PC-9 (cell line): ENCODE data around the gene TMCC2. TPM values are rescaled to one million over a fixed set of nuclear protein-coding genes. Genes with fewer than 3 reads are reported as not detected.

Source experiments
- BruUV-seq: library from RNA; stranded (reverse); fragments of 400-500 nt; replicated peaks from 2 replicates; lab custom pipeline; 2021; lab: Mats Ljungman, UMichigan
- CTCF ChIA-PET: fragments of 300-600 bp; sonication (Branson Sonifier 250); formaldehyde crosslinking; loops from one replicate; lab custom pipeline; 2022; ENCODE audit warnings: antibody characterized with exemption; lab: Charles Lee
- POLR2A ChIA-PET: fragments of 300-600 bp; sonication (Branson Sonifier 250); formaldehyde crosslinking; loops from one replicate; lab custom pipeline; 2022; ENCODE audit warnings: antibody characterized with exemption; ENCODE audit not compliant: unreplicated experiment; lab: Charles Lee
- DNase-seq, 2 experiments: peaks; one replicate each; pipeline versions ENCODE4 v3.0.0 to v3.0.0-alpha.2; 2015 to 2022; ENCODE audit warnings: mixed read lengths in 1 of 2
- H2AFZ ChIP-seq: fragments of 200-600 bp; sonication (generic); 2 replicates; pipeline ENCODE4 v1.8.1; 2017; ENCODE audit warnings: antibody characterized with exemption
- H3F3A ChIP-seq: fragments of 200-600 bp; sonication (generic); 2 replicates; pipeline ENCODE4 v1.8.1; 2017; ENCODE audit warnings: antibody characterized with exemption, mild to moderate bottlenecking, low read depth; ENCODE audit not compliant: insufficient read depth
- H3K27ac ChIP-seq: fragments of 200-600 bp; sonication (generic); 2 replicates; pipeline ENCODE4 v1.6.1; 2016; ENCODE audit warnings: mixed run types
- H3K27me3 ChIP-seq: fragments of 200-600 bp; sonication (generic); 2 replicates; pipeline ENCODE4 v1.6.1; 2016; ENCODE audit warnings: low read depth, mixed run types; ENCODE audit not compliant: insufficient read depth
- H3K36me3 ChIP-seq: fragments of 200-600 bp; sonication (generic); 2 replicates; pipeline ENCODE4 v1.6.1; 2016; ENCODE audit warnings: low read depth, mixed run types
- H3K4me1 ChIP-seq: fragments of 200-600 bp; sonication (generic); replicated peaks from 2 replicates; pipeline ENCODE4 v1.6.1; 2016; ENCODE audit warnings: mixed run types; ENCODE audit not compliant: insufficient read depth
- H3K4me2 ChIP-seq: fragments of 200-600 bp; sonication (generic); 2 replicates; pipeline ENCODE4 v1.6.1; 2017; ENCODE audit warnings: mixed run types
- H3K4me3 ChIP-seq: fragments of 200-600 bp; sonication (generic); 2 replicates; pipeline ENCODE4 v1.6.1; 2016; ENCODE audit warnings: mixed run types
- H3K79me2 ChIP-seq: fragments of 200-600 bp; sonication (generic); 2 replicates; pipeline ENCODE4 v1.6.1; 2017; ENCODE audit warnings: low read depth, mixed run types
- H3K9me2 ChIP-seq: fragments of 200-600 bp; sonication (generic); 2 replicates; pipeline ENCODE4 v1.8.1; 2017; ENCODE audit warnings: mild to moderate bottlenecking; ENCODE audit not compliant: insufficient read depth
- H3K9me3 ChIP-seq: fragments of 200-600 bp; sonication (generic); 2 replicates; pipeline ENCODE4 v1.8.1; 2016; ENCODE audit warnings: low read depth; ENCODE audit not compliant: insufficient read depth
- H4K20me1 ChIP-seq: fragments of 200-600 bp; sonication (generic); 2 replicates; pipeline ENCODE4 v1.8.1; 2017; ENCODE audit not compliant: insufficient read depth
- EZH2 ChIP-seq: fragments of 200-600 bp; sonication (generic); IDR thresholded peaks from 2 replicates; pipeline ENCODE4 v1.8.0; 2017; ENCODE audit warnings: antibody characterized with exemption, low read depth
- intact Hi-C: fragments of 100-400 bp; cut with micrococcal nuclease; formaldehyde crosslinking; loops from one replicate; pipeline ENCODE4 v1.10.0; 2022; ENCODE audit not compliant: unreplicated experiment
- total RNA-seq: library from RNA; stranded (reverse); gene quantifications from 2 replicates; pipeline ENCODE4 v1.2.3, GENCODE V29; 2021
- TF ChIP-seq, protein P1 (sequence below): fragments of 200-600 bp; sonication (generic); conservative IDR thresholded peaks from 2 replicates; pipeline ENCODE4 v1.6.1; 2017; ENCODE audit warnings: mixed run types, antibody characterized with exemption, mild to moderate bottlenecking, moderate library complexity

The TMCC2 gene
- total RNA-seq, 1 experiment from 2014 or later = 0.79 TPM

DNA sequence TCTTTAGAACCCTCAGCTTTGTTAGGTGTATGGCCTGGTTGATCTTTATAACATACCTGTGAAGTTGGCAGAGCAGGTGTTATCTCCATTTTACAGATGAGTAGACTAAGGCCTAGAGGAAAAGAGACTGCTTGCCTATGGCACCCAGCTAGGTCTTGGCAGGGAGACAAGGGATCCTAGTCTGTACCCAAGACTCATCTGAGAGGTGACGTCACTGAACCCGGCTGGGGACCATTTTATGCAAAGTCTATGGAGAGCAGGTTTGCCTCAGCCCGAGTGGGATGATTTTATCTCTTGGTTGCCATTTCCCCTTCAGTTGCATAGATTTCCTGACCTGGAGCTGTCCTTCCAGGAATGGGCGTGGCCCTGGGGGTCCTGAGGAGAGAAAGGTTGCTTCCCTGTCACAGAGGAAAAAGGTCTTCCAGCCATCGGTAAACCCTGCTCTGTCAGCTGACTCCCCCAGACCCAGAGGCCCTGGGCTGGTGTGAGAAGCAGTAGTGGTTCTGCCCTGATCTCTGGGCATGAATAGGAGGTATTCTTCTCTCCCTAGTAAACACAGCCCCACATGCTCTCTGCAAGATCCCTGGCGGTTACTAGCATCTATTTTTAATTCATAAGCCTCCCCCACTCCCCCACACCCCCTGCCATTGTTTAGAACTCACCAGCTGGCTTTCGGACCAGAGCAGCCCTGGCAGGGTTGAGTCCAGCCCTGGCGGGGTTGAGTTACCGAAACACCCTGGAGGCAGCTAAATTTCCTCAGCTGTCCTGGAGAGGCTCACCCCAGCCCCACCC is 19.6 kb downstream of the TMCC2 start:
- no TSS peak for BruUV-seq
- Histone ChIP-seq H3K27ac (no peak overlapping the region), H3K9me3 (no peaks in the 10 kb centered on the region), H3K4me1 (no peaks in the 10 kb centered on the region), H3K9me2 (no peaks in the 10 kb centered on the region), H3K79me2 (no peaks in the 10 kb centered on the region), H3K27me3 (peaks cover 21% of the 10 kb centered on the region), H4K20me1 (no peaks in the 10 kb centered on the region), H3K4me2 (no peak overlapping the region), H2AFZ (no peak overlapping the region), H3K36me3 (no peaks in the 10 kb centered on the region), H3F3A (no peaks in the 10 kb centered on the region), H3K4me3 (no peak overlapping the region)
- intact Hi-C loops = no loop called here
- no peak for TF ChIP-seq EZH2
- TF ChIP-seq, protein P1, sequence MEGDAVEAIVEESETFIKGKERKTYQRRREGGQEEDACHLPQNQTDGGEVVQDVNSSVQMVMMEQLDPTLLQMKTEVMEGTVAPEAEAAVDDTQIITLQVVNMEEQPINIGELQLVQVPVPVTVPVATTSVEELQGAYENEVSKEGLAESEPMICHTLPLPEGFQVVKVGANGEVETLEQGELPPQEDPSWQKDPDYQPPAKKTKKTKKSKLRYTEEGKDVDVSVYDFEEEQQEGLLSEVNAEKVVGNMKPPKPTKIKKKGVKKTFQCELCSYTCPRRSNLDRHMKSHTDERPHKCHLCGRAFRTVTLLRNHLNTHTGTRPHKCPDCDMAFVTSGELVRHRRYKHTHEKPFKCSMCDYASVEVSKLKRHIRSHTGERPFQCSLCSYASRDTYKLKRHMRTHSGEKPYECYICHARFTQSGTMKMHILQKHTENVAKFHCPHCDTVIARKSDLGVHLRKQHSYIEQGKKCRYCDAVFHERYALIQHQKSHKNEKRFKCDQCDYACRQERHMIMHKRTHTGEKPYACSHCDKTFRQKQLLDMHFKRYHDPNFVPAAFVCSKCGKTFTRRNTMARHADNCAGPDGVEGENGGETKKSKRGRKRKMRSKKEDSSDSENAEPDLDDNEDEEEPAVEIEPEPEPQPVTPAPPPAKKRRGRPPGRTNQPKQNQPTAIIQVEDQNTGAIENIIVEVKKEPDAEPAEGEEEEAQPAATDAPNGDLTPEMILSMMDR = no peak
- DNase-seq = no peak
- ChIA-PET POLR2A (no interaction called here), CTCF (no interaction called here)

DNA sequence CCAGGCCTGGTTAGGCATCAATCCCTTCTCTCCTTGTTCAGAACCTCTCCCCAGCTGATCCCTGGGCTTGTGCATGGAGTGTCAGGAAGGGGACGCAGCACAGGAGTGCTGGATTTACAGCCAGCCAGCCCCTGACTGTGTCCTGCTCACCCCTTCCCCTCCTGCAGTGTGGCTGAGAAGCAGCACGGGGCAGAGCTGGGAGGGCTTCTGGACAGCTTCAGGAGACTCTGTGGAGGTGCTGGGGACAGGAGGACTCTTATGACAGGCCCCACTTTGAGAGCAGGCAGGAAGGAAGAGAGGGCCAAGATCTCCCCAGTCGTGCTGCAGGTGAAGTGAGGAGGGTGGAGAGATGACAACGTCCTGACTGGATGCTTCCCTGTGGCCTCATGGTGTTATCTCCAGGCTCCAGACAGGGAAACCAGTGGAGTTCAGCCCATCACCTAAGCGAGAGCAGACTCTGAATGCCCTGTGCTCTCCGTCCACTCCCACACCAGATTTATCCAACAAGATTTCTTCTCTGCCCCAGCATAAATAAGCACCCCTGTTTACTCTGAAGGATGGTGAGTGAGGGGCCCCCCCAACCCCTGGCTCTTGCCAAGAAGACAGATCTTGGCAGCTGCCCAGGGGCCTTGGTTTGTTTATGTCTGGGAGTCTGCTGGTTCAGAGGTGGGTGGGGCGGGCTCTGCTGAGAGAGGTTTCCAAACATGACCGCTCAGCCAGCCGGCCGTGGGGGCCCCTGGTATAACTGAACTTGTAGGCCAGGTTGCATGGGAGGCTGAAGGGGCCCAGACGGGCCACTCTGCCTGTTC is 21.3 kb downstream of the TMCC2 start:
- TF ChIP-seq EZH2 = no peak
- TF ChIP-seq, protein P1 = no peak
- no peak overlapping the region for H3K4me2 ChIP-seq
- no peak for DNase-seq
- POLR2A ChIA-PET = no interaction called here
- H3K9me3 ChIP-seq = no peaks in the 10 kb centered on the region
- H3K36me3 ChIP-seq = no peaks in the 10 kb centered on the region
- CTCF ChIA-PET = no interaction called here
- H3K4me1 ChIP-seq = no peaks in the 10 kb centered on the region
- H3F3A ChIP-seq = no peaks in the 10 kb centered on the region
- H4K20me1 ChIP-seq = no peaks in the 10 kb centered on the region
- intact Hi-C loops = no loop called here
- no peak overlapping the region for H3K27ac ChIP-seq
- peaks cover 12% of the 10 kb centered on the region for H3K27me3 ChIP-seq
- BruUV-seq = no TSS peak
- no peaks in the 10 kb centered on the region for H3K79me2 ChIP-seq
- no peaks in the 10 kb centered on the region for H3K9me2 ChIP-seq
- no peak overlapping the region for H2AFZ ChIP-seq
- H3K4me3 ChIP-seq = no peak overlapping the region

DNA sequence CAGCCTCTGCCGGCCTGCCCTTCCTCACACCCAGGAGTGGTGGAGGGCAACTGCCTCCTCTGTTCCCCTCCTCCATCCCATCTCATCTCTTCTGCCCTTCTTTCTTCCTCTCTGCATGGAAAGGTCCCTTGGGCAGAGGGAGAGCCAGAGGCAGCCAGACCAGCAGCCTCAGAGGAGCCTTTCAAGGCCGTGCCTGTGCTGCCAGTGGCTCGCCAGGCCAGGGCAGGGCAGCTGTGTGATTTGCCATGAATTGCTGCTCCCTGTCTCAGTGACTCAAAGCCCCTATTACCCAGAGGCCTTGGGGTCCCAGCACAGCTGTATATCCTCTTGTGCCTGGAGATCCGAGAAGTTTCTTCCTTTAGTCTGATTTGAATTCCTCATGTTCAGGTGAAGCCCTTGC is 21.9 kb downstream of the TMCC2 start:
- Histone ChIP-seq H3K79me2 (no peaks in the 10 kb centered on the region), H3K4me1 (no peaks in the 10 kb centered on the region), H3K27me3 (peaks cover 9% of the 10 kb centered on the region), H4K20me1 (no peaks in the 10 kb centered on the region), H3K4me2 (no peak overlapping the region), H3K27ac (no peak overlapping the region), H3K36me3 (no peaks in the 10 kb centered on the region), H3K9me2 (no peaks in the 10 kb centered on the region), H2AFZ (no peak overlapping the region), H3K9me3 (no peaks in the 10 kb centered on the region), H3K4me3 (no peak overlapping the region), H3F3A (no peaks in the 10 kb centered on the region)
- no TSS peak for BruUV-seq
- DNase-seq = no peak
- CTCF ChIA-PET = no interaction called here
- no peak for TF ChIP-seq EZH2
- intact Hi-C loops = no loop called here
- POLR2A ChIA-PET = no interaction called here
